ENCODE measurements around the gene PPP1R1A. TPM values are rescaled to one million over a fixed set of nuclear protein-coding genes. Genes with fewer than 3 reads are reported as not detected.

PPP1R1A gene
- polyA plus RNA-seq, 1 donor (not counting 4 experiments of a cell fraction or from before 2014, with no cell fraction given): not detected

GRCh38 chr12:54595471-54595870, 7.0 kb upstream of the PPP1R1A start:
- Histone ChIP-seq H4K20me1 (ENCODE audit: control insufficient read depth, extremely low read depth, insufficient read depth, low read length) (no peaks in the 10 kb centered on the region), H3K9me1 (ENCODE audit: control insufficient read depth, extremely low read depth, insufficient read depth, low read length) (no peaks in the 10 kb centered on the region), H3K36me3 (ENCODE audit: control insufficient read depth in 2 of 2, extremely low read depth in 1 of 2, insufficient read depth in 2 of 2, low read length in 2 of 2) (no peaks in the 10 kb centered on the region), H2AFZ (ENCODE audit: control insufficient read depth, low read length) (no peak overlapping the region), H3K9ac (ENCODE audit: control insufficient read depth, extremely low read depth, insufficient read depth, low read length) (no peak overlapping the region), H3K4me3 (ENCODE audit: control insufficient read depth in 2 of 3, extremely low read depth in 1 of 3, insufficient read depth in 2 of 3, low read depth in 1 of 3, low read length in 3 of 3) (no peak overlapping the region), H3K4me1 (ENCODE audit: control insufficient read depth, extremely low read depth, insufficient read depth, low read length) (no peaks in the 10 kb centered on the region), H3K4me2 (ENCODE audit: control insufficient read depth, extremely low read depth, insufficient read depth, low read depth, low read length) (no peak overlapping the region), H3K27ac (ENCODE audit: control insufficient read depth, insufficient read depth, low read length) (no peak overlapping the region), H3K79me2 (ENCODE audit: control insufficient read depth, insufficient read depth, low read length) (no peaks in the 10 kb centered on the region), H3K27me3 (ENCODE audit: control insufficient read depth, extremely low read depth, insufficient read depth, low read length) (peaks cover 7% of the 10 kb centered on the region), H3K9me3 (ENCODE audit: control insufficient read depth, low read depth, low read length) (no peaks in the 10 kb centered on the region)
- TF ChIP-seq EZH2 (IDR thresholded peaks at IDR 0.05; ENCODE audit: low read length) (no peak), CTCF (optimal IDR thresholded peaks at IDR 0.05 in 1 of 3, IDR thresholded peaks at IDR 0.05 in 1 of 3, conservative IDR thresholded peaks at IDR 0.05 in 1 of 3; ENCODE audit: extremely low read depth in 1 of 3, insufficient read depth in 2 of 3, low read length in 3 of 3) (no peak)
- dilution Hi-C loops (cut with MboI; ENCODE audit: extremely low pct_ligation_motif_present, low sequenced_read_pairs): no loop called here
- DNase-seq (ENCODE audit: low read depth, low spot score) (no peak), FAIRE-seq (no peak)

GRCh38 chr12:54593725-54594124, 5.3 kb upstream of the PPP1R1A start:
- H3K4me3 ChIP-seq (ENCODE audit: control insufficient read depth in 2 of 3, extremely low read depth in 1 of 3, insufficient read depth in 2 of 3, low read depth in 1 of 3, low read length in 3 of 3): no peak overlapping the region
- no peaks in the 10 kb centered on the region for H3K4me1 ChIP-seq (ENCODE audit: control insufficient read depth, extremely low read depth, insufficient read depth, low read length)
- DNase-seq (ENCODE audit: low read depth, low spot score) (no peak), FAIRE-seq (no peak)
- peaks cover 25% of the 10 kb centered on the region for H3K27me3 ChIP-seq (ENCODE audit: control insufficient read depth, extremely low read depth, insufficient read depth, low read length)
- no peak overlapping the region for H3K9ac ChIP-seq (ENCODE audit: control insufficient read depth, extremely low read depth, insufficient read depth, low read length)
- TF ChIP-seq EZH2 (IDR thresholded peaks at IDR 0.05; ENCODE audit: low read length) (no peak), CTCF (optimal IDR thresholded peaks at IDR 0.05 in 1 of 3, IDR thresholded peaks at IDR 0.05 in 1 of 3, conservative IDR thresholded peaks at IDR 0.05 in 1 of 3; ENCODE audit: extremely low read depth in 1 of 3, insufficient read depth in 2 of 3, low read length in 3 of 3) (no peak)
- no peaks in the 10 kb centered on the region for H4K20me1 ChIP-seq (ENCODE audit: control insufficient read depth, extremely low read depth, insufficient read depth, low read length)
- H3K79me2 ChIP-seq (ENCODE audit: control insufficient read depth, insufficient read depth, low read length): no peaks in the 10 kb centered on the region
- no peaks in the 10 kb centered on the region for H3K9me1 ChIP-seq (ENCODE audit: control insufficient read depth, extremely low read depth, insufficient read depth, low read length)
- dilution Hi-C loops (cut with MboI; ENCODE audit: extremely low pct_ligation_motif_present, low sequenced_read_pairs): no loop called here
- H3K36me3 ChIP-seq (ENCODE audit: control insufficient read depth in 2 of 2, extremely low read depth in 1 of 2, insufficient read depth in 2 of 2, low read length in 2 of 2): no peaks in the 10 kb centered on the region
- no peak overlapping the region for H2AFZ ChIP-seq (ENCODE audit: control insufficient read depth, low read length)
- no peak overlapping the region for H3K27ac ChIP-seq (ENCODE audit: control insufficient read depth, insufficient read depth, low read length)
- no peak overlapping the region for H3K4me2 ChIP-seq (ENCODE audit: control insufficient read depth, extremely low read depth, insufficient read depth, low read depth, low read length)
- H3K9me3 ChIP-seq (ENCODE audit: control insufficient read depth, low read depth, low read length): no peaks in the 10 kb centered on the region
